ENCODE measurements around the gene KNL1. TPM values are rescaled to one million over a fixed set of nuclear protein-coding genes. Genes with fewer than 3 reads are reported as not detected.

The KNL1 gene
- 1 to 10 TPM in 1 of 2 donors, under 1 TPM in 1; 0.95 to 5.4 TPM for total RNA-seq
- polyA plus RNA-seq = under 1 TPM; 0.45 to 0.53 TPM
- long read RNA-seq, donor 1, full-length matches to known transcripts = 4 of 4 reads
- long read RNA-seq, donor 1, partial matches to known transcripts = 0 of 4 reads
- long read RNA-seq, donor 1, other reads (novel, unspliced or antisense) = 0 of 4 reads
- long read RNA-seq, donor 2, full-length matches to known transcripts = 3 of 3 reads
- long read RNA-seq, donor 2, partial matches to known transcripts = 0 of 3 reads
- long read RNA-seq, donor 2, other reads (novel, unspliced or antisense) = 0 of 3 reads
- long read RNA-seq, donor 3 = 0 reads
- long read RNA-seq, donor 4, full-length matches to known transcripts = 5 of 5 reads
- long read RNA-seq, donor 4, partial matches to known transcripts = 0 of 5 reads
- long read RNA-seq, donor 4, other reads (novel, unspliced or antisense) = 0 of 5 reads
- long read RNA-seq, donor 5, full-length matches to known transcripts = 4 of 4 reads
- long read RNA-seq, donor 5, partial matches to known transcripts = 0 of 4 reads
- long read RNA-seq, donor 5, other reads (novel, unspliced or antisense) = 0 of 4 reads

GRCh38 chr15:40593588-40594428 lies at the start of gene KNL1:
Gene KNL1 (plus strand): TSS chr15:40594249. CDS start chr15:40602932, 8,683 bp downstream.
- Histone ChIP-seq H3K9me3 (ENCODE audit: control insufficient read depth in 4 of 4, insufficient read depth in 3 of 4, low read length in 3 of 4) (no peaks in the 10 kb centered on the region), H3K36me3 (ENCODE audit: control insufficient read depth in 4 of 4, insufficient read depth in 4 of 4, low read length in 4 of 4) (no peaks in the 10 kb centered on the region), H3K4me3 (peak within 1 kb of the TSS; percentile 42), H3K27me3 (ENCODE audit: control insufficient read depth in 3 of 3, insufficient read depth in 3 of 3, low read length in 2 of 3) (peaks cover 0 to 2% (median 0%) of the 10 kb centered on the region in 3 donors), H3K4me1 (ENCODE audit: control insufficient read depth in 5 of 5, insufficient read depth in 5 of 5, low read length in 5 of 5) (peaks cover 0 to 8% (median 3%) of the 10 kb centered on the region in 5 donors), H3K27ac (ENCODE audit: low read depth in 1 of 2, low read length in 1 of 2) (peak within 1 kb of the TSS; percentile 79 to 83), H3K9ac (ENCODE audit: insufficient read depth in 1 of 2, low read length in 2 of 2) (peak within 1 kb of the TSS; percentile 74 to 100)
- DNase-seq (peak; percentile 98 to 100 (median 99)), ATAC-seq (ENCODE audit: insufficient read depth, low FRiP score) (peak; percentile 86)
- TF ChIP-seq CTCF (IDR thresholded peaks at IDR 0.05; ENCODE audit: control extremely low read depth, extremely low read depth) = no peak
- 3% methylated on average over 41 of the region's 41 CpGs for WGBS, 2 donors

- 81 to 82% methylated on average over 1 of the region's 1 CpG for WGBS, 2 donors
- no peak for TF ChIP-seq CTCF (IDR thresholded peaks at IDR 0.05; ENCODE audit: control extremely low read depth, extremely low read depth)
- H3K4me1 ChIP-seq (ENCODE audit: control insufficient read depth in 5 of 5, insufficient read depth in 5 of 5, low read length in 5 of 5) = peaks cover 0 to 16% (median 0%) of the 10 kb centered on the region in 5 donors
- DNase-seq (no peak), ATAC-seq (ENCODE audit: insufficient read depth, low FRiP score) (no peak)
- peaks cover 0 to 1% (median 0%) of the 10 kb centered on the region in 4 donors for H3K9me3 ChIP-seq (ENCODE audit: control insufficient read depth in 4 of 4, insufficient read depth in 3 of 4, low read length in 3 of 4)
- H3K4me3 ChIP-seq = no peak overlapping the region
- H3K9ac ChIP-seq (ENCODE audit: insufficient read depth in 1 of 2, low read length in 2 of 2) = no peak overlapping the region
- H3K27me3 ChIP-seq (ENCODE audit: control insufficient read depth in 3 of 3, insufficient read depth in 3 of 3, low read length in 2 of 3) = no peaks in the 10 kb centered on the region
- no peak overlapping the region for H3K27ac ChIP-seq (ENCODE audit: low read depth in 1 of 2, low read length in 1 of 2)
- peaks cover 0 to 9% (median 7%) of the 10 kb centered on the region in 4 donors for H3K36me3 ChIP-seq (ENCODE audit: control insufficient read depth in 4 of 4, insufficient read depth in 4 of 4, low read length in 4 of 4)
Measured at GRCh38 chr15:40545457-40545856, 48.6 kb upstream of the KNL1 start.

GRCh38 chr15:40548610-40549009 lies 45.4 kb upstream of the KNL1 start:
- H3K4me1 ChIP-seq (ENCODE audit: control insufficient read depth in 5 of 5, insufficient read depth in 5 of 5, low read length in 5 of 5) = peaks cover 0 to 19% (median 0%) of the 10 kb centered on the region in 5 donors
- H3K36me3 ChIP-seq (ENCODE audit: control insufficient read depth in 4 of 4, insufficient read depth in 4 of 4, low read length in 4 of 4) = peaks cover 2 to 18% (median 8%) of the 10 kb centered on the region in 4 donors
- H3K27ac ChIP-seq (ENCODE audit: low read depth in 1 of 2, low read length in 1 of 2) = no peak overlapping the region
- H3K9me3 ChIP-seq (ENCODE audit: control insufficient read depth in 4 of 4, insufficient read depth in 3 of 4, low read length in 3 of 4) = peaks cover 0 to 1% (median 0%) of the 10 kb centered on the region in 4 donors
- ATAC-seq (ENCODE audit: insufficient read depth, low FRiP score) (no peak), DNase-seq (no peak)
- H3K9ac ChIP-seq (ENCODE audit: insufficient read depth in 1 of 2, low read length in 2 of 2) = no peak overlapping the region
- TF ChIP-seq CTCF (IDR thresholded peaks at IDR 0.05; ENCODE audit: control extremely low read depth, extremely low read depth) = no peak
- no peak overlapping the region for H3K4me3 ChIP-seq
- WGBS, 2 donors = 91 to 98% methylated on average over 2 of the region's 2 CpGs
- H3K27me3 ChIP-seq (ENCODE audit: control insufficient read depth in 3 of 3, insufficient read depth in 3 of 3, low read length in 2 of 3) = no peaks in the 10 kb centered on the region

Data from lung (tissue), 16 donors.